Thoracic aorta (tissue), 2 donors: Measurements from ENCODE around the gene SYNM. TPM values are rescaled to one million over a fixed set of nuclear protein-coding genes. Genes with fewer than 3 reads are reported as not detected.

Source experiments
- ATAC-seq: fragments of 150-250 bp; one replicate; pipeline ENCODE4 v1.8.0; 2017; ENCODE audit warnings: low read depth; ENCODE audit not compliant: insufficient number of reproducible peaks, low FRiP score
- DNase-seq: peaks from one replicate; pipeline ENCODE4 v3.0.0-alpha.2; 2020; ENCODE audit warnings: low spot score
- H3K27ac ChIP-seq, 2 donors: fragments of 200-600 bp; sonication (generic); 1 replicate in 1 of 2; 2 replicates in 1 of 2; pipeline ENCODE4 v1.5.1; 2016; ENCODE audit warnings: mild to moderate bottlenecking in 2 of 2, moderate library complexity in 2 of 2
- H3K27me3 ChIP-seq: fragments of 200-600 bp; sonication (generic); replicated peaks from 2 replicates; pipeline ENCODE4 v1.6.0; 2016; ENCODE audit warnings: mild to moderate bottlenecking; ENCODE audit not compliant: insufficient read depth
- H3K36me3 ChIP-seq: fragments of 200-600 bp; sonication (generic); one replicate; pipeline ENCODE4 v1.5.1; 2016
- H3K4me1 ChIP-seq, 2 donors: fragments of 200-600 bp; sonication (generic); 1 replicate in 1 of 2; 2 replicates in 1 of 2; pipeline versions ENCODE4 v1.5.1 to v1.6.0; 2016; ENCODE audit warnings: low read depth in 2 of 2, mild to moderate bottlenecking in 1 of 2; ENCODE audit not compliant: control insufficient read depth in 1 of 2
- H3K4me3 ChIP-seq: fragments of 200-600 bp; sonication (generic); 2 replicates; pipeline ENCODE4 v1.5.1; 2016; ENCODE audit warnings: mild to moderate bottlenecking
- H3K9me3 ChIP-seq: fragments of 200-600 bp; sonication (generic); 2 replicates; pipeline ENCODE4 v1.5.1; 2016
- CTCF ChIP-seq: fragments of 200-600 bp; sonication (generic); IDR thresholded peaks from one replicate; pipeline ENCODE4 v1.5.1; 2019; ENCODE audit warnings: antibody characterized with exemption
- total RNA-seq, 2 donors: library from RNA; depleted of rRNA; stranded (reverse); fragments of >200 nt; gene quantifications; one replicate each; pipeline versions ENCODE4 v1.1.0 to v1.2.3, GENCODE V29; 2016

SYNM gene
- total RNA-seq, 2 donors from 2014 or later: 60.9 to 102 TPM

GRCh38 chr15:99137877-99138276 is 33.0 kb downstream of the SYNM start:
- no peak for ATAC-seq
- DNase-seq: no peak
- no peak for TF ChIP-seq CTCF
- Histone ChIP-seq H3K27me3 (no peaks in the 10 kb centered on the region), H3K4me1 (peaks cover 4 to 39% of the 10 kb centered on the region in 2 donors), H3K4me3 (no peak overlapping the region), H3K9me3 (no peaks in the 10 kb centered on the region), H3K36me3 (peaks cover 8% of the 10 kb centered on the region), H3K27ac (no peak overlapping the region)

- peaks cover 7 to 39% of the 10 kb centered on the region in 2 donors for H3K4me1 ChIP-seq
- no peaks in the 10 kb centered on the region for H3K9me3 ChIP-seq
- no peak overlapping the region for H3K4me3 ChIP-seq
- no peak overlapping the region for H3K27ac ChIP-seq
- DNase-seq (no peak), ATAC-seq (no peak)
- no peak for TF ChIP-seq CTCF
- H3K36me3 ChIP-seq: peaks cover 8% of the 10 kb centered on the region
- H3K27me3 ChIP-seq: no peaks in the 10 kb centered on the region
Observed at GRCh38 chr15:99138491-99138982, 33.7 kb downstream of the SYNM start.

DNA sequence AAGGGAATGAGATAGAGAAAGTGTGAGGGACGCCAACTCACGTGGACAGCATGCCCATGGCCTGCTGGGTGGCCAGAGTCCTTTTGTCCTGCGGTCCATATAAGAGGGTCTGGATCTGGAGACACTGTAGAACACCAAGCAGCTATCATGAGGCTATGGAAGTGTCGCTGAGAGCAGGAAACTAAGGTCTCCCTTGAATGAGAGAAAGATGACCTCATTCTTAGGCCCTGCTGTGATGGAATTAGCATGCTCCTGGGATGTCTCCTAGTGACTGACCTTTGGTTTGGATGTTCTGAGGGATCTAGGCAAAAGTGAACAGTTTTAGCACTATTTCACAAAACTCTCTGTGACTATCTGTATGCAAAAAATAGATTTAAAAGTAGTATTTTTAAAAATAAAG is 34.4 kb downstream of the SYNM start:
- no peaks in the 10 kb centered on the region for H3K9me3 ChIP-seq
- no peak for ATAC-seq
- H3K27me3 ChIP-seq: no peaks in the 10 kb centered on the region
- peaks cover 7 to 40% of the 10 kb centered on the region in 2 donors for H3K4me1 ChIP-seq
- TF ChIP-seq CTCF: no peak
- no peak for DNase-seq
- peak overlapping the region in 1 of 2 donors; percentile 2 for H3K27ac ChIP-seq
- peaks cover 8% of the 10 kb centered on the region for H3K36me3 ChIP-seq
- H3K4me3 ChIP-seq: no peak overlapping the region

GRCh38 chr15:99140590-99140989 is 35.7 kb downstream of the SYNM start:
- Histone ChIP-seq H3K27me3 (no peaks in the 10 kb centered on the region), H3K27ac (no peak overlapping the region), H3K9me3 (no peaks in the 10 kb centered on the region), H3K4me3 (no peak overlapping the region), H3K36me3 (peaks cover 8% of the 10 kb centered on the region), H3K4me1 (peaks cover 7 to 31% of the 10 kb centered on the region in 2 donors)
- no peak for ATAC-seq
- no peak for TF ChIP-seq CTCF
- no peak for DNase-seq

GRCh38 chr15:99141943-99142342 is 37.1 kb downstream of the SYNM start:
- Histone ChIP-seq H3K27ac (no peak overlapping the region), H3K9me3 (no peaks in the 10 kb centered on the region), H3K4me3 (no peak overlapping the region), H3K36me3 (peaks cover 6% of the 10 kb centered on the region), H3K4me1 (peaks cover 7 to 27% of the 10 kb centered on the region in 2 donors), H3K27me3 (no peaks in the 10 kb centered on the region)
- DNase-seq (no peak), ATAC-seq (no peak)
- TF ChIP-seq CTCF: no peak
